UCSD-AML1 (cell line): ENCODE measurements around the gene SRPX2.
A peak's percentile ranks its signal among the peaks of the same experiment; 100 is the strongest.

Experiments used
- DNase-seq: peaks from one replicate; lab custom pipeline; 2025; ENCODE audit not compliant: unreplicated experiment; lab: John Stamatoyannopoulos, UW

SRPX2 gene

GRCh38 chrX:100649550-100650356 is 5.8 kb downstream of the SRPX2 start:
- DNase-seq = no peak

- no peak for DNase-seq
These were observed 6.8 kb downstream of the SRPX2 start for GRCh38 chrX:100650841-100651240.

- DNase-seq = no peak
These were observed 8.3 kb downstream of the SRPX2 start for GRCh38 chrX:100652266-100652665.

GRCh38 chrX:100654261-100654660 is 10.3 kb downstream of the SRPX2 start:
- DNase-seq = no peak

GRCh38 chrX:100658941-100659381 is 15.0 kb downstream of the SRPX2 start:
- DNase-seq = no peak

- no peak for DNase-seq
These were observed 15.6 kb downstream of the SRPX2 start for GRCh38 chrX:100659431-100660137.

- DNase-seq = no peak
These were observed 18.2 kb downstream of the SRPX2 start for GRCh38 chrX:100662170-100662569.

- no peak for DNase-seq
These were observed 18.8 kb downstream of the SRPX2 start for GRCh38 chrX:100662796-100663195.

GRCh38 chrX:100663642-100664041 is 19.6 kb downstream of the SRPX2 start:
- no peak for DNase-seq

GRCh38 chrX:100672966-100673365 is 29.0 kb downstream of the SRPX2 start:
- DNase-seq = no peak

- no peak for DNase-seq
These were observed 29.5 kb downstream of the SRPX2 start for GRCh38 chrX:100673397-100673953.

- no peak for DNase-seq
These were observed 30.7 kb downstream of the SRPX2 start for GRCh38 chrX:100674705-100675104.

- DNase-seq = no peak
These were observed 33.7 kb downstream of the SRPX2 start for GRCh38 chrX:100677611-100678181.

- DNase-seq = no peak
These were observed 36.8 kb downstream of the SRPX2 start for GRCh38 chrX:100680756-100681155.

- no peak for DNase-seq
These were observed 37.6 kb downstream of the SRPX2 start for GRCh38 chrX:100681599-100681998.

GRCh38 chrX:100682939-100683338 is 38.9 kb downstream of the SRPX2 start:
- DNase-seq = no peak

- DNase-seq = peak; percentile 37
These were observed 41.4 kb downstream of the SRPX2 start for GRCh38 chrX:100685284-100685996.

- no peak for DNase-seq
These were observed 42.0 kb downstream of the SRPX2 start for GRCh38 chrX:100685997-100686305.

GRCh38 chrX:100687128-100687527 is 43.1 kb downstream of the SRPX2 start:
- peak; percentile 32 for DNase-seq

GRCh38 chrX:100687546-100687945 is 43.5 kb downstream of the SRPX2 start:
- DNase-seq = peak; percentile 23

- no peak for DNase-seq
These were observed 51.3 kb downstream of the SRPX2 start for GRCh38 chrX:100695302-100695701.
